GM18502 (cell line): ENCODE data around the gene UAP1L1.
"Not testable (repeated sequence)": the region's sequence is repeated elsewhere in the genome, so short reads cannot be mapped to it uniquely, and the experiment has no call there.

Experiments
- ATAC-seq: cut with Tn5 transposase; IDR thresholded peaks from one replicate; pipeline ENCODE4 v1.9.1; 2021; ENCODE audit warnings: mild to moderate bottlenecking; ENCODE audit not compliant: unreplicated experiment, poor library complexity

Gene UAP1L1

GRCh38 chr9:137077010-137077747, at the start of gene UAP1L1:
UAP1L1 (plus strand) TSS chr9:137077517; CDS start chr9:137077533, 16 bp downstream.
- ATAC-seq: peak; percentile 54

- peak; percentile 44 for ATAC-seq
Observed at GRCh38 chr9:137028263-137029057, 48.9 kb upstream of the UAP1L1 start.

GRCh38 chr9:137029058-137029936, 48.0 kb upstream of the UAP1L1 start:
- no peak for ATAC-seq

GRCh38 chr9:137030006-137030405, 47.3 kb upstream of the UAP1L1 start:
- ATAC-seq: no peak

- no peak for ATAC-seq
Observed at GRCh38 chr9:137030538-137031527, 46.5 kb upstream of the UAP1L1 start.

GRCh38 chr9:137031904-137032640, 45.2 kb upstream of the UAP1L1 start, which contains the start of gene FUT7:
FUT7 (minus strand) TSS chr9:137032088; CDS start chr9:137031991, 97 bp downstream.
- ATAC-seq: no peak

GRCh38 chr9:137032858-137033257, 44.5 kb upstream of the UAP1L1 start:
- ATAC-seq: no peak

- ATAC-seq: not testable (repeated sequence)
Observed at GRCh38 chr9:137033481-137033880, 43.8 kb upstream of the UAP1L1 start.

GRCh38 chr9:137034039-137034708, 43.1 kb upstream of the UAP1L1 start:
- ATAC-seq: no peak

- peak; percentile 57 for ATAC-seq
Observed at GRCh38 chr9:137034709-137035506, 42.4 kb upstream of the UAP1L1 start.

GRCh38 chr9:137035507-137035834, 41.8 kb upstream of the UAP1L1 start:
- ATAC-seq: no peak

GRCh38 chr9:137035937-137036336, 41.4 kb upstream of the UAP1L1 start:
- no peak for ATAC-seq

- ATAC-seq: no peak
Observed at GRCh38 chr9:137037035-137037434, 40.3 kb upstream of the UAP1L1 start.

- no peak for ATAC-seq
Observed at GRCh38 chr9:137037483-137037882, 39.8 kb upstream of the UAP1L1 start.

- ATAC-seq: no peak
Observed at GRCh38 chr9:137038916-137039315, 38.4 kb upstream of the UAP1L1 start.

- no peak for ATAC-seq
Observed at GRCh38 chr9:137039611-137040366, 37.5 kb upstream of the UAP1L1 start.

- no peak for ATAC-seq
Observed at GRCh38 chr9:137040568-137040967, 36.7 kb upstream of the UAP1L1 start.
